Central memory CD8-positive, alpha-beta T cell (primary cell): ENCODE results near the gene PRKCH.

Experiments
- ATAC-seq: fragments of 150-1000 bp; cut with Tn5 transposase; replicated peaks from 2 replicates; pipeline ENCODE4 v1.10.0; 2022; ENCODE audit warnings: mild to moderate bottlenecking, moderate FRiP score, moderate number of reproducible peaks; ENCODE audit not compliant: poor library complexity, severe bottlenecking; ENCODE audit errors: extremely low read depth
- DNase-seq, 2 donors: peaks; one replicate each; pipeline ENCODE4 v3.0.0; 2021; ENCODE audit warnings: low spot score in 2 of 2
- H3K27ac Mint-ChIP-seq: one replicate; pipeline ENCODE4 v1.8.0; 2022; ENCODE audit warnings: low read depth, mild to moderate bottlenecking, moderate library complexity, mixed read lengths
- H3K27me3 Mint-ChIP-seq: one replicate; pipeline ENCODE4 v1.8.0; 2022; ENCODE audit warnings: mixed read lengths
- H3K36me3 Mint-ChIP-seq: one replicate; pipeline ENCODE4 v1.8.0; 2022; ENCODE audit warnings: mild to moderate bottlenecking, moderate library complexity, mixed read lengths; ENCODE audit not compliant: insufficient read depth
- H3K4me1 Mint-ChIP-seq: one replicate; pipeline ENCODE4 v1.8.0; 2022; ENCODE audit warnings: mixed read lengths
- H3K4me3 Mint-ChIP-seq: one replicate; pipeline ENCODE4 v1.8.0; 2022; ENCODE audit warnings: mild to moderate bottlenecking, moderate library complexity, mixed read lengths
- H3K9me3 Mint-ChIP-seq: one replicate; pipeline ENCODE4 v1.8.0; 2022; ENCODE audit warnings: mixed read lengths

PRKCH gene

GRCh38 chr14:61530296-61530695 is 208.9 kb downstream of the PRKCH start:
- peak overlapping the region; percentile 49 for H3K27ac Mint-ChIP-seq
- H3K27me3 Mint-ChIP-seq = no peaks in the 10 kb centered on the region
- peaks cover 78% of the 10 kb centered on the region for H3K4me1 Mint-ChIP-seq
- ATAC-seq (no peak), DNase-seq (no peak)
- no peak overlapping the region for H3K4me3 Mint-ChIP-seq
- peaks cover 86% of the 10 kb centered on the region for H3K36me3 Mint-ChIP-seq
- H3K9me3 Mint-ChIP-seq = no peaks in the 10 kb centered on the region

- H3K9me3 Mint-ChIP-seq = no peaks in the 10 kb centered on the region
- H3K27ac Mint-ChIP-seq = peak overlapping the region; percentile 49
- no peak overlapping the region for H3K4me3 Mint-ChIP-seq
- H3K4me1 Mint-ChIP-seq = peaks cover 78% of the 10 kb centered on the region
- H3K36me3 Mint-ChIP-seq = peaks cover 84% of the 10 kb centered on the region
- DNase-seq (no peak), ATAC-seq (no peak)
- H3K27me3 Mint-ChIP-seq = no peaks in the 10 kb centered on the region
Measured at GRCh38 chr14:61530896-61531295, 209.5 kb downstream of the PRKCH start.

GRCh38 chr14:61531465-61532122 is 210.2 kb downstream of the PRKCH start:
- Mint-ChIP-seq H3K4me1 (peaks cover 78% of the 10 kb centered on the region), H3K4me3 (no peak overlapping the region), H3K36me3 (peaks cover 85% of the 10 kb centered on the region), H3K27me3 (no peaks in the 10 kb centered on the region), H3K9me3 (no peaks in the 10 kb centered on the region), H3K27ac (no peak overlapping the region)
- DNase-seq = no peak
- no peak for ATAC-seq

GRCh38 chr14:61532123-61532505 is 210.7 kb downstream of the PRKCH start:
- Mint-ChIP-seq H3K4me3 (no peak overlapping the region), H3K27me3 (no peaks in the 10 kb centered on the region), H3K27ac (peak overlapping the region; percentile 71), H3K9me3 (no peaks in the 10 kb centered on the region), H3K36me3 (peaks cover 86% of the 10 kb centered on the region), H3K4me1 (peaks cover 78% of the 10 kb centered on the region)
- DNase-seq = no peak
- ATAC-seq = no peak

GRCh38 chr14:61532763-61533162 is 211.4 kb downstream of the PRKCH start:
- Mint-ChIP-seq H3K36me3 (peaks cover 86% of the 10 kb centered on the region), H3K4me1 (peaks cover 78% of the 10 kb centered on the region), H3K27ac (peak overlapping the region; percentile 71), H3K9me3 (no peaks in the 10 kb centered on the region), H3K27me3 (no peaks in the 10 kb centered on the region), H3K4me3 (no peak overlapping the region)
- ATAC-seq = no peak
- no peak for DNase-seq

GRCh38 chr14:61533513-61534255 is 212.3 kb downstream of the PRKCH start:
- no peak for DNase-seq
- Mint-ChIP-seq H3K27me3 (no peaks in the 10 kb centered on the region), H3K4me3 (no peak overlapping the region), H3K9me3 (no peaks in the 10 kb centered on the region), H3K27ac (no peak overlapping the region), H3K36me3 (peaks cover 82% of the 10 kb centered on the region), H3K4me1 (peaks cover 72% of the 10 kb centered on the region)
- ATAC-seq = peak; percentile 38

GRCh38 chr14:61535032-61535431 is 213.7 kb downstream of the PRKCH start:
- no peak for ATAC-seq
- Mint-ChIP-seq H3K4me3 (peak overlapping the region; percentile 60), H3K9me3 (no peaks in the 10 kb centered on the region), H3K4me1 (peaks cover 69% of the 10 kb centered on the region), H3K36me3 (peaks cover 85% of the 10 kb centered on the region), H3K27me3 (no peaks in the 10 kb centered on the region), H3K27ac (peak overlapping the region; percentile 88)
- no peak for DNase-seq

GRCh38 chr14:61535458-61535857 is 214.1 kb downstream of the PRKCH start:
- H3K27ac Mint-ChIP-seq = peak overlapping the region; percentile 88
- no peak for ATAC-seq
- no peaks in the 10 kb centered on the region for H3K27me3 Mint-ChIP-seq
- no peak for DNase-seq
- H3K9me3 Mint-ChIP-seq = no peaks in the 10 kb centered on the region
- peaks cover 85% of the 10 kb centered on the region for H3K36me3 Mint-ChIP-seq
- H3K4me1 Mint-ChIP-seq = peaks cover 65% of the 10 kb centered on the region
- peak overlapping the region; percentile 60 for H3K4me3 Mint-ChIP-seq

- Mint-ChIP-seq H3K27ac (peak overlapping the region; percentile 88), H3K9me3 (no peaks in the 10 kb centered on the region), H3K27me3 (no peaks in the 10 kb centered on the region), H3K4me3 (no peak overlapping the region), H3K4me1 (peaks cover 66% of the 10 kb centered on the region), H3K36me3 (peaks cover 86% of the 10 kb centered on the region)
- no peak for DNase-seq
- no peak for ATAC-seq
Measured at GRCh38 chr14:61536661-61537562, 215.5 kb downstream of the PRKCH start.

- peaks cover 61% of the 10 kb centered on the region for H3K4me1 Mint-ChIP-seq
- no peak for ATAC-seq
- H3K4me3 Mint-ChIP-seq = no peak overlapping the region
- no peaks in the 10 kb centered on the region for H3K9me3 Mint-ChIP-seq
- H3K36me3 Mint-ChIP-seq = peaks cover 88% of the 10 kb centered on the region
- H3K27me3 Mint-ChIP-seq = no peaks in the 10 kb centered on the region
- peak overlapping the region; percentile 71 for H3K27ac Mint-ChIP-seq
- no peak for DNase-seq
Measured at GRCh38 chr14:61537563-61538463, 216.4 kb downstream of the PRKCH start.

GRCh38 chr14:61538464-61539022 is 217.2 kb downstream of the PRKCH start:
- H3K4me1 Mint-ChIP-seq = peaks cover 54% of the 10 kb centered on the region
- H3K27ac Mint-ChIP-seq = peak overlapping the region; percentile 24
- H3K4me3 Mint-ChIP-seq = no peak overlapping the region
- no peaks in the 10 kb centered on the region for H3K27me3 Mint-ChIP-seq
- ATAC-seq (no peak), DNase-seq (no peak)
- H3K36me3 Mint-ChIP-seq = peaks cover 88% of the 10 kb centered on the region
- H3K9me3 Mint-ChIP-seq = no peaks in the 10 kb centered on the region
